GM18870 (cell line): ENCODE results near the gene PID1.

Source experiments
- ATAC-seq: cut with Tn5 transposase; IDR thresholded peaks from one replicate; pipeline ENCODE4 v1.9.1; 2021; ENCODE audit warnings: moderate library complexity; ENCODE audit not compliant: unreplicated experiment

Gene PID1

GRCh38 chr2:229127471-229127870, 143.6 kb downstream of the PID1 start:
- no peak for ATAC-seq

- no peak for ATAC-seq
Observed at GRCh38 chr2:229126066-229126465, 145.0 kb downstream of the PID1 start.

DNA sequence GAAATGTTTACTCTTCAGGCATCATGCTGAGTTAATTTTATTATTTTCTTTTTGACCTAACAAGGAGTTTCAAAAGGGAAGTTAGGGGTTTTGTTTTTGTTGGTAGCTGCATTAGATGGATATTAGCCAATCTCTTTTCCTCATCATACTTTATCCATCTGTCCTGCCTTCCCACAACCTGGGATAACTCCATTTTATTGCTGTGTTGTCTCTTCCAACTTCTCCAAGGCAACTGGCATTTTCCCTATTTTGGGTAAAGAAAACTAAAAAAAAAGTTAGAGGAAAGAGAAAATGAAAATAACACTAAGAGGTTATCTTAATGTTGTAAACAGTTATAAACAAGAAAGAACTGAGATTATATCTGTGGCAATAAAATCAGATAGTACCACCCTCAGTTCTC, 147.0 kb downstream of the PID1 start:
- no peak for ATAC-seq

DNA sequence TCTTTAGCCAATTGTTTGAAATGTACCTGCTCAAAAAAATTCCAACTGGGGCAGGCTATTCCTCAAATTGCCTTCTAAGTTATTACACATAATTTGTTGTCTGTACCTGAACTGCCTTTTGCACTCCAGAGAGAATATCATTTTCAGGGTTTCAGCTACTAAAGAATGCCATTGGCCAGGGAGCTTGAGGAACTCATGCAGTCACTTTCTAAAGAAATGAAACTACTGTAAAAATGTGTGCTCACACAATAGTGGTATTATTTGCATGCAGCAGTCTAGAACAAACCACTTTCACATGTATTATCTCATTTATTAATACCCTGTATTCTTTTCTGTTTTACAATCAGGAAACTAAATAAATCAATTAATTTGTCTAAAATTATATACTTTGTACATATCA, 152.2 kb downstream of the PID1 start:
- peak; percentile 79 for ATAC-seq

DNA sequence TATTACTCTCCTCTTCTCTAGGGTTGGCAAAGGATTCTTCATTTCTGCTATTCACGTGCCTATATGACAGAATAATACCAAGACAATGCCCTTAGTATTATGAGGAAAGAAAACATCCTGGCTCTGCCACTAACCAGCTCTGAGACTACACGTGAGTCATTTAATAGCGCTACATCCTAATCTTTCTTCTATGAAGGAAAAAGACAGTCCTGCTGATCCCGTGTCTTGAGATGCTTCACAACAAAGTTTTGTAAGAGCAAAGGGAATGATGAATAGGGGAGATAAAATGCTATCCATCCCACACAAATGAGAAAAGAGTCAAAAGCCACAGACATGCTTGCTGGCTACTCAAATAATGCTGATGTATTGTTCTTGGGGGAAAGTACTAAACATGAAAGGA, 152.8 kb downstream of the PID1 start:
- no peak for ATAC-seq

DNA sequence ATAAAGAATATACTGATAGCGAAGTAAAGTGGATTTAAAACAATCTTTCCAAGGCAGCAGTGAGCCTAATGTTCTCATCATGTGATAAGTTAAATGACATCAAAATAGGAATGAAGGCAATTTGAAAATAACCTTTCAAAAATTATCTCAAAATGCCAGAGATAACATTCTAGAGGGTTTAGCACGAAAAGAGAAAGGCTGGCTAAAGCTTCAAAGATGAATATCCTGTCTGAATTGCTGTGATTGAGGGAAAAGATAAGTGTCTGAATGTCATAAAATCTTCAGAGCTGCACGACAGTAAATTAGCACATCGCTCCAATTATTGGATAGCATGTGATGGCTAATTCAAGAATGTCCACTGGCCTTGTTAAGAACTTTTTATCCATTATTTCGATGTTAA, 159.3 kb downstream of the PID1 start:
- no peak for ATAC-seq

DNA sequence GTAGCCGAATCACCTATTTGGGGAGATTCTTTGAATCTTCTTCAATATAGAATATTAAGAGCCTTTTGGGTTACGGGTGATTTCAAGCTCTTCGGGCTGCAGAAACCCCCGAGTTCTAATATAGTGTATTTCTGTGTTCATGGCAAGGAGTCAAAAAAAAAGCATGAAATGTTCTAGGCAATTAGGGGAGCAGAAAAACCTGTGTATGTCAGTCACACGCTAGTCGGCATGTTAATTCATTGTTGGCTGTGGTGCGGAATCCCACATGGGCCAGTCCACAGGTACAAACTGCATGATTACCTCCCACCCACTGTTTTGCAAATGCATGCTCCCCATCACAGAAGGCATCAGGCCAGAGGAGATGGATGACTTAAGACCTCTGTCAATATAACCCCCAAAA, 161.9 kb downstream of the PID1 start:
- no peak for ATAC-seq

DNA sequence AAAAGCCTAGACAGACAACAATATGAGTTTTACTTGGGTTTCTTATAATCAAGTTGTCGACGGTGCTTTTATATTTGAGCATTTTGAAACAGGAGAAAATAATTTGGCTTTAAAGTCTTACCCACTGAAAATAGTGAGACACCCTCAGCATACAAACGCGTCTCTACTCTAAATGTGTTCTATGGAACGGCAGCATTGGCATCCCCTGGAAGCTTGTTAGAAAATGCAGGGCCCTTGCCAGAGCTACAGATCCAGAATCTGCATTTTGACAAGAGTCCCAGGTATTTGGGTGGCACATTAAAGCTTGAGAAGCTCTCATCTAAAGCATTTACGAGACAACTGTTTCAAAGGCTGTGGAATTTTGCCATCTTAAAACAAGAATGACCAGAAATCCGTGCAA, 163.5 kb downstream of the PID1 start:
- no peak for ATAC-seq

- no peak for ATAC-seq
Observed at GRCh38 chr2:229104974-229105387, 166.1 kb downstream of the PID1 start.

GRCh38 chr2:229104025-229104424, 167.1 kb downstream of the PID1 start:
- no peak for ATAC-seq

DNA sequence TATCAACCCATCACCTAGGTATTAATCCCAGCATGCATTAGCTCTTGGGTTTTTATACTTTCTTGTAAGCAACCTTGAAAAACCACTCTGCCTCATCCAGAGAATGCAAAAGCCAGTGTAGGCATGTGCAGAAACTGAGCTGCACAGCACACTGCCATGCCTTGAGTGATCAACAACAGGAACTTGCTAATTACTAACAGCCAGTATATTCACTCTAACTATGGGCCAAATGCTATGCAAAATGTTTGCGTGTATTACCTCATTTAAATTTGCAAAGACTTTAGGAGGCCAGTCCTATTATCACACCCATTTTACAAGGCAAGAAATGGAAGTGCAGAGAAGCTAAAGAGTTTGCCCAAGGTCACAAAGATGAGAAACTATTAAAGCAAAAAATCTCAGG, 169.8 kb downstream of the PID1 start:
- no peak for ATAC-seq

DNA sequence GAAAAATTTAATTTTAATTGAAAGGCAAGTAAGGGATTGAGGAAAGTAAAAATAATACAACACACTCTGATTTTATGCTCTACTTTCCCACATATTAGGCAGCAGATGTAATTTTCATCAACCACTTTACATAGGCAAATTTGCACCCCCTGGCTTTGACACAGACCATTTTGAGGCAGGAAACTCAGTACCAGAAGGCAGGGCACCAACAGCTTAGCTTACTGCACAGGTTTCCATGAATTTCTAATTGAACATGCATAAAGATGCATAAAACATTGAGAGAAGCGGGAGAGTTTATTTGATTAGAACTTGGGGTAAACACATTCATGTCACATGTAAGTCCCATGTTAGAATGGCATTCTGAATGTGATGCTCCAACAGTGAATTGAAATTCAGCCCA, 171.9 kb downstream of the PID1 start:
- no peak for ATAC-seq

DNA sequence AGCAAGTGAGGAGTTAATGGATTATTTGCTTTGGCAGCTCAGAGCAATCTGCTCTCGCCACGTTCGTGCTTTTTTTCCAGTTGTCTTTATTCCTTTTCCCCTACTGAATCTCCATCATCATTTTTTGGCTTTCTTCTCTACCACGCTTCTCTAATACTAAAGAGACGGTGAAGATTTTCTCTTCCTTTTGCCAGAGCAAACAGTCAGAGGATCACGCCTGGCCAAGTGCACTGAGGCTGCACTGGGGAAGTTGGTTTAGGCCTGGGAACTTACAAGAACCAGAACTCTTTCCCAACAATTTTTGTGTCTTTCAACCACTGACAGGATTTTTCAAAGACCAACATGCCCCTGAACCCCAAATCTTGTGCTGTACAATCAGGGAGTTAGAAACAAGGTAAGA, 172.3 kb downstream of the PID1 start:
- no peak for ATAC-seq

DNA sequence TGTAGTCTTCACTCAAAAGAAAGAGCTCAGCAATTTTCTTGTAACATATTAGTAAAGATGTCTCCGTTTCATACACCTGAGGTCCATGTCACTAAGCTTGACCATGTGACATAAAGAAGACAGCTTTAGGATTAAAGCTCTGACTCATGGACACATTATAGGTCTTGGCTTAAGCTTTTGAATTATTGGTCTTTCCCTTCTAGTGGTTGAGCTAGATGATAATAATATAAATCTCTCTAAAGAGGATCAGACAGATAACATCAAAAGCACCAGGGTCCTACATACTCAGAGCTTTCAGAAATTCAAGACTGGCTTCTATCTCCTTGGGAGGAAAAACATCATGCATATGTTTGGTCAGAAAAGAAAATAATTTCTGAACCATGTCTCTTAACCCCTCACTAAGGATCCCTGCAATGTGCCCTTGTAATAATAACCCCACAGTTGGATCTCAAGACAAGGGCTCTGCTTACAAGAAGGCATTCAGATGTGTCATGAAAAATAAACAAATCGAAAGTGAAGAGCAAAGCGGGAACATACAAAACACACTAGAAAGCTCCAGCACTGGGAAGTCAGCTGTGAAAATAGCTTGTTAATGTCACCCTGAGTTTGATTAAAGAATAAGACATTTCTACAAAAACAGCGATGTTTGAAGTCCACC, 174.5 kb downstream of the PID1 start:
- ATAC-seq: no peak

DNA sequence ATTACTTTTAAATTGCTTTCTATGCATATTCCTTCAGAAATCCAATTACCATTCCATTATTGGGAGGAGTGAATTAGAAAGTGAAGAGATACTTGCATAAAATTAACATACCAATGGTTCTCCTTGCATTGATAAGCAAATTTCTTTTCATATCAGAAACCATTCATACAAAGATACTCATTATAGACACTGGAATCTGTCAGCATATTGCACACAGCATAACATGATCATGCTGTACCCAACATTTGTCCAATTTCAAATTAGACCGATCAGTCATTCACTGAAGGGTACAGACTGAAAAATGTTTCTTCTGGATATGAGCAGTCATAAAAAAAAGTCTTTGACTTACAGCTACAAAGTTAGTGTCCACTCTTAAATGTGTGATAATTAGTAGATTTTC, 175.6 kb downstream of the PID1 start:
- no peak for ATAC-seq

GRCh38 chr2:229090225-229090624, 180.9 kb downstream of the PID1 start:
- no peak for ATAC-seq

DNA sequence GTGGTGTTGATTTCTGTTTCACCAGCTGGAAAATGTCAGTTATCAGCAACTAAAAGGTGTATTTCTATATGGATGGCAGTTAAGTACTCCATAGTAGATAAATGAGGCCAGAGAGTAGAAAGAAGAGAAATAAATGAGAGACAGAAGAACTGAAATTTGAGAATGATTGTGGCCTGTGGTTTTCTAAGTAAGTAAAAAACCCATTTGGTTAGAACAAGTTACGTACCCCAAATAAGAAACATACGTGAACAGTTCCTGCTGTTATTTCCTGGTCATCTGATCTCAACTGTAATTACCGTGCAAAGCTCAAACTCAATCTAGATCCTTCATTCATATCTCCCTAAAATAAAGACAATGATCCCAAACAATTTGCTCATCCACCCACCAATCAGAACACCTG, 181.3 kb downstream of the PID1 start:
- no peak for ATAC-seq

DNA sequence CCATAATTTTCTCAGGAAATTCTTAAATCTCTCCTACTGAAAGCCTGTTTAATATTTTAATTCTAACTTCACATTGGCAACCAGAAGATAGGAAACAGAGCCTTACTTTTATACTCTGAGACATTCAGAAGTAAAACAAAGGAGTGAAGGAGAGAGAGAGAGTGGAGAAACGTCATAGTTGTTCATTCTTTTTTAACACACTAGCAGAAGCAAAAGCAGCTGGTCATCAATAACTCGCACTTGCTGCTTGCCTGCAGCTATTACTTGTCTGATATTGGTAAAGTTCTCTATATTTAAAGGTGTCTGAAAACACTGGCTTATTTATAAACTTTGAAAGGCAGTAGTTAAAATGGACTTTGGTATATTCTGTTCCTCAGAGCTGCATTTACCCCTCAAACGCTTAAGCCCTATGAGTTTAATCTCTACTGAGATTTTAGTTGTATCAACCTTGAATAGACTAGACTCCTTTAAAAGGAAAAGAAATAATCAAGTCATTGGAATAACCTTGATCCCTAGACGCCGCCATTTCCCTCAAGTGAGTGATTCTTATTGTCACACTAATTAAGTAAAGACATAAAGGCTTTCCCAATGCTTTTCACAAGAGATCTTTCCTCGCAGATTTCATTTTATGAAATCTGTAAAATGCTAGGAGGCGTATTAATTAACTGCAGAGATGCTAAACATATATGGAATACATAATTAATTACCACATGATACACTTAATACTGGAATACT, 182.0 kb downstream of the PID1 start:
- no peak for ATAC-seq

- no peak for ATAC-seq
Observed at GRCh38 chr2:229088517-229088913, 182.6 kb downstream of the PID1 start.

DNA sequence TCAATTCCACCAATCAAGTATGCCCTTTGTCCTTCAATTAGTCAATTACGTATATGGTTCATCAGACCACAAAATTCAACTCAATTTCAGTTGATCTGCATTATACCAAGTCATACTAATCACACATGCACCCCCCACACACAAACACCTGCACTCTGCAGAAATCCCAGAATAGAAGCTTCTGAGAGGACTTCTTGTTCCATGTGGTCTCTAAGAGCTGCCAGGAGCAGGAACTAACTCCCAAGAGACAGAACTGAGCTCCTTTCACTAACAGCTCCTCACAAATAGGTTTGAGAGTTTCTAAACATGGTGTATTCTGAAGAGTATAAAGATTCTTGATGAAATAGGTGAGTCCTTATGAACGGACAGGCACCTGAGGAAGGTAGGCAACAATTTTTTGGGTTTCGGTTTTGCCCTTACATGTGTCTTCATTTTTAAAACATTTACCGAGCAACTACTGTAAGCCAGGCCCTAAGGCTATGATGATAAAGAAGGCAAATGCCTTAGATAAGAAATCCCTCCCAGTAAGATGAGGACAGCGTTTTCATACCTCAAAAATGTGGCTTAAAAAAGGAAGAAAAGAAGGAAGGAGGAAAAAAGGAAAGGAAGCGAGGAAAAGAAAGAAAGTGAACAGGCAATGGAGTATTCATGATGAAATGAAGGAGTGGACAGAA, 183.1 kb downstream of the PID1 start:
- ATAC-seq: no peak

DNA sequence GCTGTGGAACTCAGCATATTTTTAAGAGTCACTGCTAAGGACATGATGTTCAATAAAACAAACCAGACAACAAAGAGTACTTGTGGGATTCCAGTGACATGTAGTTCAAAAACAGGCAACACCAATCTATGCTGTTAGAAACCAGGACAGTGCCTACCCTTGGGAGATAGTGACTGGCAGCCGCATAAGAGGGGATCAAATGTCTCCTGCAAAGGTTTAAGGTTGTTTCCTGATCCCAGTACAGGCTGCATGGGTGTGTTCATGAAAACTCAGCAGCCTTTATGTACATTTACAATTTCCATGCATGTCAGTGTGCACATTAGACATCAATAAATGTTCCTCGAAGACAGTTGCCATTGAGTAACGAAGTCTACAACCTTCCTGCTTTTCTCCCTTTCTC, 183.8 kb downstream of the PID1 start:
- ATAC-seq: no peak

- ATAC-seq: no peak
Observed at GRCh38 chr2:229085439-229085838, 185.6 kb downstream of the PID1 start.
